NCI-H2196 (cell line): ENCODE data around the gene OR7G2.

ENCODE experiments used
- DNase-seq: peaks from one replicate; lab custom pipeline; 2025; ENCODE audit not compliant: unreplicated experiment; lab: John Stamatoyannopoulos, UW

OR7G2 gene

DNA sequence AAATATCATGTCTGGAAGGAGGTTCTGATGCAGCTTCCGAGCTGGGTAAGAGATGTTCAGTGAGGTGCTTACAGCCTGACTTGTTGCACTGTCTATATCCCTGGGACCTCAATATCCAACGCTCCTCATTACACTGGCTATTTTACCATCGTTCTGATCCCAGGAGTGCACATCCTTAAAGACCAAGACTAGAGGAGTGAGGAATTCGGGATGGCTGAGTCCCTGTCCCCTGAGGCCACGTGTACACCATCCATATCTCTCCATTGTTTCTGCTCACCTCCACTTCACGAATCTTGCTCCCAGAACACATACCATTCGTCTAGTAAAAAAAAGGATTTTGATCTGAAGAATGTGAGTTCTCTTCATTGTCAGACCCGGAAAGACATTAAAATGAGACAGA lies at the start of gene OR7G2:
OR7G2 (minus strand) TSS at position 101 of the 400 bp plus-strand sequence. CDS start 4,232 bp downstream, outside the sequence.
- no peak for DNase-seq

DNA sequence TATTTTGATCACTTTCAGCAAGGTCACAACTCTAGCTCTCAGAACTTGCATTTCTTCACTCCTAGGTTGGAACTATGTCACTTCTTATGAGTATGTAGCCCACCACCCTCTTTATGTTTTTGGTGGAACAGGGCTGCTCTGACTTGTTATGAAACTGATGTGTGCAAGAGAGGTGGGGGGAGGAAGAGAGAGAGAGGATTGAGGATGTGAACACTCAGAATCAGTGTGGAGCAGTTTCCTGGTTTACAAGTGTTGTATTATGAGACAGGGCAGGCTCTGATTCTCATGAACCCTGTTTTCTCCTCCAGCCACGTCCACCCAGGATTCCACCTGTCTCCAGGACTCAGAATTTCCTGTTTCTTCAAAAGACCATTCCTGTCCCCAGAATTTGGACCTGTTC lies 49.0 kb upstream of the OR7G2 start:
- DNase-seq: no peak

DNA sequence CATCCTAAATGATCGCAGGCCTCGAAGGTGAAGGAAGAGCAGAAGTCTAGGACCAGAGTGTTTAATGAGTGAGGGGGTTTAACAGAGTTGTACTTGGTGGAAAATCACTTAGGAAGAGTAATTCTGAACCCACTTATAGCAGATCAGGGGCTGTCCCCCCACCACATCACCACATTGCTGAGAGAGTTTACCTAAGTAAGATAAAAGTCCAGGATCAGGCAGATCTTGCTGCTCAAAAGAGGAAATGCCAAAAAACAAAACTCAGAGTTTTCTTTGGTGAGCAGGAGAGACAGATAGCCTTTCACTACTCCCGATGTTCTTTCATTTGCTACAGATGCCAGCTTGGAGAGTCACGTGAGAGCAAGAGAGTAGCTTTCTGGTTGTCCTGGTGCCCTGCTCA lies 48.3 kb upstream of the OR7G2 start:
- DNase-seq: no peak

DNA sequence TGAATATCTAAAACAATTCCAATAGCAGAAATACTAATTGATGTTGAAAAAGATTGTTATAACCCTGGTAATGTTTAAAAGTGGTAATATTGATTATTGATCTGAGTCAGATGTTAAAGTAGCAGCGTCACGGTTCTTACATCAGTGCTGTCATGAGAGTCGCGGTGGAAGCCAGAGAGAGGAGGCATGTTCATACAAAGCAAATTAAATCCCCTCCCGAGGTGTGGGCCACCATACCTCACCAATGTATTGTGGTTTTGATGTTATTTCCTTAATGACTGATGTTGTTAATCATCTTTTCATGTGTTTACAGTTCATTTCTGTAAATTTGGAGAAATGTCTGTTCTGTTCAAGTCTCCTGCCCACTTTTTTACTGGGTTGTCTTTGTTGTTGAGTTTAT lies 44.1 kb upstream of the OR7G2 start:
- DNase-seq: no peak

DNA sequence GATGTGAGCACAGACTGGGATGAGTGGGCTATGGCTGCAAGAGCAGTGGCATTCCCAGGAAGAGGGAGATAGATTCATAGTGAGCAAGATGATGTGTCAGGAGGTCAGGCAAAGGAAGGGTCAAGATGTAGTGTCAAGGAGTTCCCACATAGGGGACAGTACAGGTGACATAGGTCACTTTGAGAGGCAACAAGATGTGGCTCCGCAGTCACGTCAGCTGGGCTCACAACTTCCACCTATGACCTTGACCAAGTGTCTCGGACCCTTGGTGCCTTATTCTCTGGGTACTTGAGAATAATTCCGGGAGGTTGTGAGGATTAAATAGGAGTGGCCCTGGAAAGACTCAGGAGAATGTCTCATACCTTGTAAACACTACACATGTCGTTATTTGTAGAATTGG lies 43.4 kb upstream of the OR7G2 start:
- no peak for DNase-seq

DNA sequence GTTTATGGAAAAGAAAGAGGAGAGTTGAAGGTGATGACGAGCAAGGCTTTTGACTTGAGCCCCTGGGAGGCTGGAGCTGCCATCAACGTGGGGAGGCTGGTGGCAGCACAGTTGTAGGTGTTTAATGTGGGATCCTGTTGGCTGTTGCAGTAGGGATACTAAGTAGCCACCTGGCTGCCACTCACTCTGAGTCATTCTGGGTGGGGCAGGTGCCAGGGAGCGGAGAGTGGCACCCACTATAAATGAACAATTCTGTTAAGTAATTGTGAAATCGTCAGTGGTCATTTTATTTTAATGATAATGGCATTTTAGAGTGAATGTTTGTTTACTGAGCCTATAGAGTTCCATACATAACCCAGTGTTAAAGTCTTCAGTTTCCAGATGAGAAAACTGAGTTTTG lies 42.7 kb upstream of the OR7G2 start:
- DNase-seq: no peak

DNA sequence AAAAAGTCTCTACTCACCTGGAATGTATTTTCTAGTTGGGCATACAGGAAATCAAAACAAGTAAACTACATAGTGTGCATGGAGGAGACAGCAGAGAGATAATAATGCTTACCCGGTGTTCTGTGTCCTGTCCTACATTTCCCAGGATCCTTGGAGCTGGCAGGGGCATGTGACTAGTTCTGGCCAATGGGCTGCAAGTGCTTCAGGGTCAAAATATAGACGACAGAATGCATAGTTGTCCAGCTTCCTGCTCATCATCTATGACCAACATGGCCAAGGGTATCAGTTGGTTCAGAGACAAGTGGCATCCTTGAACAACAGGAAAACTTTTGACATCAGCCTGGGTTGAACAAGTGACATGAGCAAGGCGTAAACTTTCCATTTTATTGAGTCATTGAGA lies 41.4 kb upstream of the OR7G2 start:
- no peak for DNase-seq

DNA sequence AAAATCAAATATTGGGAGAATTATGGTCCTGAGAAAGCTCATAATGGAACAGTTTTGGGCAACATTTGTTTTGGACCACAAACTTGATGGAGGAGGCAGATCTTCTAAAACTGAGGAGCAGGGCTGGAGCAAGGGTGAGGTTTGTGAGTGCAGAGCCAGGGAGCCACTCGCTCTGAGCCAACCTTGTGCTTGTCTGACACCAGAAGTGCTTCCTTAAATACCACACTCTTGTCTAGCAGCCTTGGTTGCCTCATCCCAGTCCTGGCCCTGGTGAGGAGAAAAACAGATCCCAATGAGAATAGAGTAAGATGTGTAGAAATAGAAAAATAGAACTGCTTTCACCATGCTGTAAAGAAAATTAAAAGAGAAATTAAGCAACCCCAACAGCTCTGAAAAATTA lies 39.6 kb upstream of the OR7G2 start:
- DNase-seq: no peak

DNA sequence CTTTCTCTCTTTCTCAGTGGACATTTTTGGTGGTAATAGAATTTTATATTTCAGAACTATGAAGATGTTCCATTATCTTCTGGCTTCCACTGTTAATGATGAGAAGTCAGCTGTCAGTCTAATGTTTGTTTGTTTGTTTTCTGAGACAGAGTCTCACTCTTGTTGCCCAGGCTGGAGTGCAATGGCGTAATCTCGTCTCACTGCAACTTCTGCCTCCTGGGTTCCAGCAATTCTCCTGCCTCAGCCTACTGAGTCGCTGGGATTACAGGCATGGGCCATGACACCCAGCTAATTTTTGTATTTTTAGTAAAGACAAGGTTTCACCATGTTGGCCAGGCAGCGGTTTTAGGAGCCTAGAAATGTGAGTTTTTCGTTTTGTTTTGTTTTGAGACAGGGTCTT lies 37.6 kb upstream of the OR7G2 start:
- no peak for DNase-seq

DNA sequence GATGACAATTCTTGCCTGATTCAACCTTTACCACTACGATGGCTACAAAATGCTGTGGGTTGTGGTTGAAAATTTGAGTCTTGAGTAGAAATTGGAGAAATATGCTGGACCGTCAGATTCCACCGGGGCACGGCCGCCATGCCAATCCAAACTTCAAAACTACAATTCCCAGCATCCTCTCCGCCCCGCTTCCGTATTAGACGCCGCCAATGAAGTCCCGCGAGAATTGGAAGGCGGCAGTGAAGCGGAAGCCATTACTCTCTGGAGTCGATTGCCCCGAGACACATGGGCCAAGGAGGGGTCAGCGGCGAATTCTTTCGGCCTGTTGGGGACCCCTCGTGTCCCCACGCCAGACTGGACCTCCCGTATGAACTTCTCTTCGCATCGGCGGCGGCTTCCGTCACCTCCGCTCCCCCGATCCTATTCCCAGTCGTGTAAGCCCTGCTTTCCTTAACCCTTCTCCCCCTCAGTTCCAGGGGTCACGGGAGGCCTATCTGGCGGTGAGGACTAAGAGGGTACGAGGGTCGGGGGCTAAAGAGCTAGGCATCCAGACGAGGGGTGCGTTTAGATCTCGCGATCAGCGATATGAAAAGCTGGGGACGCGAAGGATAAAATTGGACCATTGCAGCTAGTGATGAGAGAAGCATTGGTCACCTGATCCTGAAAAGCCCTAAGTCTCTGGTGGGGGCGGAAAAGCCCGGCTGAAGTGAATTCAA lies 33.0 kb upstream of the OR7G2 start, which contains the start of gene ZNF317:
ZNF317 (plus strand) TSS at position 239 of the 716 bp plus-strand sequence. CDS start 15,620 bp downstream, outside the sequence.
- DNase-seq: peak; percentile 94

DNA sequence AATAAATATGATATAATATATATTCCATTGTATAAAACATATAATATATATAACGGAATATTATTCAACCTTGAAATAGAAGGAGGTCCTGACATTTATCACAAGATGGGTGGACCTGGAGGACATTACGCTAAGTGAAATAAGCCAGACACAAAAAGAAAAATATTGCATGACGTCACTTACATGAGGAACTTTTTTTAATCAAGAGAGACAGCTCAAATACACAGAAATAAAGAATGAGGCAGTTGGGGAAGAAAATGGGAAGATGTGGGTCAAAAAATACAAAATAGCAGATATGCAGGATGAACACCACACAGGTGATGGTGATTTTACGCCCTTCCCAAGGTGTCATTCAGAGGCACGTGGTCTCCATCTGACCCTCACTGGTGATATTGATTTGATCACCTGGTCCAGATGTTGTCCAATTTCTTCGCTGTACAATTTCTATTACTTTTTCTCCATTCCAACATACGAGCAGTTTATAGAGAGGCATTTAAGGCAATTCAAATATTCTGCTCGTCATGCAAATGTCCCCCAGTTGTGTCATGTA lies 32.4 kb upstream of the OR7G2 start:
- peak; percentile 32 for DNase-seq

DNA sequence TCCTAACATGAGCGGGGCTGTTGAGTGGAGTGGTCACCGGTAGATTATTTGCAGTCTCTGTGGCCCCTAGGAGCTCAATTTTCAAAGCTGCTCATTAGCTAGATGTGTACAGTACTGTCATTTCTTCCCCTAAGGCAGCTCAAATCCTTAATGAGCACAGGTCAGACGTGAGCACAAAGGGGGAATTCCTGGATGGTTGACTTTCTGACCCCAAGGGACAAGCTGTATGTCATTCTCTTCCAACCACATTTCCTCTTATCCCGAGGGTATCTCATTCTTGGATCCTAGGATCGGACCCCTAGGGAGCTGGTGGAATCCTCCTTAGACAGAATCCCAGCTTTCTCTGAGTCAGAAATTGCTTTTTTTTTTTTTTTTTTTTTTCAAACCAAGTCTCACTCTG lies 25.1 kb upstream of the OR7G2 start:
- DNase-seq: no peak

DNA sequence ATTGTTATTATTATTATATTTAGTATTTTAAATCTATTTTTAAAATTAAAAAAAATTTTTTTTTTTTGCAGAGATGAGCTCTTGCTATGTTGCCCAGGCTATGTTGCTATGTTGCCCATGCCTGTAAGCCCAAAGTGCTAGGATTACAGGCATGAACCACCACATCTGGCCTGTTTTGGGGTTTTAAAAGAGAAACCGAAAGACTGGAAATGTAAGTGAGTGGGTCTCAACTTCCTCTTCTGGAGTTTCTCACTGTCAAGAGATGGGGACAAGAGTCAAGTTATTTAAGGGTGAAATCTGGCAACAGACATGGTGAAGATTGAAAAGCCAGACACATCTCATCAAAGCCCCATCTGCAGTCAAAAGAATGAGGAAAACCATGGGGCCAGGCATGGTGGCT lies 23.7 kb upstream of the OR7G2 start:
- no peak for DNase-seq

DNA sequence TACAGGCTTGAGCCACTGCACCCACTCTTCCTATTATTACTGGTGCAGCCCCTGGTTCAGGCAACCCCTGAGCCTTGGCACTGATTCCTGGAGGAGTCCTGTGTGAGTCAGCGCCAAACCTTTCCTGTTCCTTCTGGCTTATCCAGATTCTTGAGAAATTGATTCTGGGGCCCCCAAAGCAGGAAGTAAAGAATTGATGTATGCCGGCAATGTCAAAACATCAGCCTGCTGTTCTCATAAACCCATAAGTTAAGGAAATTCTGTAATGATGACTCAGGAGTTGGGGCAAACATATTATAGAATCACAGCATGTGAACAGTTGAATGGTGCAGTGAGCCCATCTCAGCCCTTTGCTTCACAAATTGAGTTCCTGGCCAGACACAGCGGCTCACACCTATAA lies 20.9 kb upstream of the OR7G2 start:
- DNase-seq: no peak

DNA sequence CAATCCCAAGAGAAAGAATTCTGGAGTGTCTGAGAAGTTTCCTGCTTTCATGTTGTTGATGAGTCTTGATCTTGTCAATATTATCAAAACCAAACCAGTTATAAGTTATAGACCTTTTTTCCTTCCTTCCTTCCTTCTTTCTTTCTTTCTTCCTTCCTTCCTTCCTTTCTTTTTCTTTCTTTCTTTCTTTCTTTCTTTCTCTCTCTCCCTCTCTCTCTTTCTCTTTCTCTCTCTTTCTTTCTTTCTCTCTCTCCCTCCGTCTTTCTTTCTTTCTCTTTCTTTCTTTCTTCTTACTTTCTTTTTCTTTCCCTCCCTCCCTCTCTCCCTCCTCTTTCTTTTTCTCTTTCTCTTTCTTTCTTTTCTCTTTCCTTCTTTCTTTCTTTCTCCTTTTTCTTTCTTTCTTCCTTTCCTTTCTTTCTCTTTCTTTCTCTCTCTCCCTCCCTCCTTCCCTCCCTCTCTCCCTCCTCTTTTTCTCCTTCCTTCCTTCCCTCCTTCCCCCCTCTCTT lies 19.7 kb upstream of the OR7G2 start, which contains the start of gene OR7G3:
OR7G3 (minus strand) TSS at position 51 of the 506 bp plus-strand sequence; CDS start at position 51, 0 bp downstream.
- DNase-seq: no peak

DNA sequence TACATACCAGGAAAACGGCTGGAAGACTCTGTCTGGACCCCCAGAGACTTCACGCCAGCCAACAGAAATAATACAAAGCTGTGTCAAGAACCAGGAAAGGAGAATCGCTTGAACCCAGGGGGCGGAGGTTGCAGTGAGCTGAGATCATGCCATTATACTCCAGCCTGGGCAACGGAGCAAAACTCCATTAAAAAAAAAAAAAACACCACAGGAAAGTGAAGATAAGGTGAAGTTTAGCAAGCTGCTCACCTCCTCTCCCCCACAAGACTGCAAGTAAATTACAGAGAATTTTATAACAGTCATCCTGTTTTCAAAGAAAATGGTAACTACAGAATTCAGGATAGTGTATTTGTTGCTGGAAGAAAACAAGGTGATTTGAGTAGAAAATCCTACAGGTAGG lies 9.3 kb upstream of the OR7G2 start:
- DNase-seq: no peak

DNA sequence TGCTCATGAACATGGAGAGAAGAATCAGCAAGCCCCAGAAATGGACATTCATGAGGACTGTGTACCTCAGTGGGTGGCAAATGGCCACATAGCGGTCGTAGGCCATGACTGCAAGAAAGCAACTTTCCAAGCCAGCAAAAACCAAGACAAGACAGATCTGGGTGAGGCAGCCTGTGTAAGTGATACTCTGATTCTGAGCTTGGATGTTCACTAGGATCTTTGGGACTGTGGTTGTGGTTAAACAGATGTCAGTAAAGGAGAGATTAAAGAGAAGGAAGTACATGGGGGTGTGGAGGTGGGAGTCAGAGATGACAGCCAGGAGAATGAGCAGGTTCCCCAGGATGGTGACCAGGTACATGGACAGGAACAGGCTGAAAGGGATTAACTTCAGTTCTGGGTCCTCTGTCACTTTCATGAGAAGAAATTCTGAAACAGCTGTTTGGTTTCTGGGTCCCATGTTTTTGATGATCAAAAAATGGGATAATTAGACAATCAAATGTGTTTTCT lies 8.1 kb upstream of the OR7G2 start, which contains the start of gene OR7G1:
OR7G1 (minus strand) TSS at position 457 of the 507 bp plus-strand sequence; CDS start at position 457, 0 bp downstream.
- DNase-seq: no peak

DNA sequence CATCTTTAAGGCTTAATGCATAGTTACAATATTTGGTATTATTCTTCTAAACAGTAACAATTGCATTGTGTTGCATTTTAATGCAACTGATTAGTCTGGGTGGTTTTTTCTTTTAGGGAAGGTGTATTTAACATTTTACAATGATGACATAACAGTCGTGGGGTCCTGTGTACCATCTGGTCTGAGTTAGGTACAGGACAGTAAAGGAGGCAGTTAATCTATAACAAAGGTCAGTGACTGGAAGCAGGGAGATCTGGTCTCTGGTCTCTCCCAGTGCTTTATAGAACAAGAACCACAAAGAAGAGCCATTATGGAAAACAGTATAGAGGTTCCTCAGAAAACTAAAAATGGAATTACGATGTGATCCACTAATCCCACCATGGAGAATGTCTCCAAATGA lies 2.7 kb upstream of the OR7G2 start:
- DNase-seq: no peak

DNA sequence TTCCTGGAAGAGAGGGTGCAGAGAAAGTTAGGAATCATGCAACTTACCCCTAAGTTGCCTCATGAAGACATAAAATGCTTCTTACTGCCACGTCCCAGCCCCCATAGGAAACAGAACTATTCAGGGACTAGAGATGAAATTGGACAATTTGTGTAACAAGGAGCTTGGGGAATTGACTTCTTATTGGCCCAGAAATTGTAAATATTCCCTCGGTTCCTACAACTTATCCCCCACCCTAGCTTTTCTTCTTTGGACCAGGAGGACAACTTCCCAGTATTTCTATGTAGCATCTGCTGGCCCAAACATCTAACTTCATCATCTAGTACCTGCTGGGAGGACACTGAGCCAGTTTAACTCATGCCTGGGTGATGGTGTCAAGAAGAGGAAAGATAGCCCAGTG lies 20.5 kb downstream of the OR7G2 start, which contains the start of gene OR1M1:
OR1M1 (plus strand) TSS at position 301 of the 400 bp plus-strand sequence. CDS start 6,184 bp downstream, outside the sequence.
- no peak for DNase-seq

DNA sequence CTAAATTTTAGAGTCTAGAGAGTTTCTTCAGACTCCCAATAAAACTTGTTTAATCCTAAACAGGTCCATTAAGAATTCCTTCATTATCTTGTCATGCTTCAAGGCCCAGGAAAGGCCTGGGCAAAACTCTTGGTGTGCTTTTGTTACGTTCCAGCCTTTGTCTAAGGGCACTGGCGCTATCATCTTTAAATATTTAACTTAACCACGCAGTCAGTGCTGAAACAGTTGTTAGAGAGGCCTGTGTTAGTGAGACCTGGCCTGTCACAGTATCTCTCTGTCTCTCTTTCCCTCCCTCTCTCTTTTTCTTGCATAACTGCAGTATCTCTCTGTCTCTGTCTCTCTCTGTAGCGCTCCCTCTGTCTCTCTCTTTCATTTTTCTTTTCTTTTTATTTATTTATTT lies 28.6 kb downstream of the OR7G2 start:
- DNase-seq: no peak

DNA sequence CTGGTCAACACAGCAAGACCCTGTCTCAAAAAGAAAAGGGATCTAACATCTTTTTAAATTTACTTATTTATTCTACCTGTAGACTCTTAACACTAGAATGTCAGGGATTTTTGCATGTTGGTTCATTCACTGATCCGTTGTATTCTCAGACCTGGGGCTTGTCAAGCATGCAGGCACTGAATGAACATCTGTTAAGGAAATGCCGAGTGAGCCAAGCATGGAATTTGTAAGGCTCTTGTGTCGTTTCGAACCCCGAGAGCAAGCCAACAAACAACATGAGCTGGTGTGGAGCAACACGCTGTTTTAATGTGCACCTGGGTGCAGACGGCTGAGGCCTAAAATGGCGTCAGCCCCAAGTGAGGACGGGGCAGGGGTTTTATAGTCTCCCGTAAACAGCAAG lies 30.4 kb downstream of the OR7G2 start:
- no peak for DNase-seq
